Measurements from ENCODE around the gene SPCS1.

Gene SPCS1

GRCh38 chr3:52730681-52731080 lies 24.8 kb downstream of the SPCS1 start:
- Mint-ChIP-seq H3K27ac (no peak overlapping the region), H3K27me3 (no peaks in the 10 kb centered on the region), H3K4me3 (no peak overlapping the region), H3K9me3 (peaks cover 4% of the 10 kb centered on the region), H3K4me1 (no peaks in the 10 kb centered on the region), H3K36me3 (peaks cover 55% of the 10 kb centered on the region)
- DNase-seq (ENCODE audit: low spot score in 2 of 2) (no peak), ATAC-seq (ENCODE audit: low read depth) (no peak)

DNA sequence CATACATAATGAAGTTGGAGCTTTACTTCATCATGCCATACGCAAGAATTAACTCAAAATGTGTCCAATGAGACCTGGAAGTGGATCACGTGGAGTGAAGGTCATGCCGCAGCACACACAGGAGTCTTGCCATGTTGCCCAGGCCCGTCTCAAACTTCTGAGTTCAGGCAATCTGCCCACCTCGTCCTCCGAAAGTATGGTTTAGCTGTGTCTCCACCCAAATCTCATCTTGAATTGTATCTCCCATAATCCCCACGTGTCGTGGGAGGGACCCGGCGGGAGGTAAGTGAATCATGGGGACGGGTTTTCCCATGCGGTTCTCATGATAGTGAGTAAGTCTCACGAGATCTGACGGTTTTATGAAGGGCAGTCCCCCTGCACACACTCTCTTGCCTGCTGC lies 25.7 kb downstream of the SPCS1 start:
- Mint-ChIP-seq H3K27ac (no peak overlapping the region), H3K9me3 (peaks cover 4% of the 10 kb centered on the region), H3K36me3 (peaks cover 58% of the 10 kb centered on the region), H3K27me3 (no peaks in the 10 kb centered on the region), H3K4me3 (no peak overlapping the region), H3K4me1 (no peaks in the 10 kb centered on the region)
- DNase-seq (ENCODE audit: low spot score in 2 of 2) (no peak), ATAC-seq (ENCODE audit: low read depth) (no peak)

DNA sequence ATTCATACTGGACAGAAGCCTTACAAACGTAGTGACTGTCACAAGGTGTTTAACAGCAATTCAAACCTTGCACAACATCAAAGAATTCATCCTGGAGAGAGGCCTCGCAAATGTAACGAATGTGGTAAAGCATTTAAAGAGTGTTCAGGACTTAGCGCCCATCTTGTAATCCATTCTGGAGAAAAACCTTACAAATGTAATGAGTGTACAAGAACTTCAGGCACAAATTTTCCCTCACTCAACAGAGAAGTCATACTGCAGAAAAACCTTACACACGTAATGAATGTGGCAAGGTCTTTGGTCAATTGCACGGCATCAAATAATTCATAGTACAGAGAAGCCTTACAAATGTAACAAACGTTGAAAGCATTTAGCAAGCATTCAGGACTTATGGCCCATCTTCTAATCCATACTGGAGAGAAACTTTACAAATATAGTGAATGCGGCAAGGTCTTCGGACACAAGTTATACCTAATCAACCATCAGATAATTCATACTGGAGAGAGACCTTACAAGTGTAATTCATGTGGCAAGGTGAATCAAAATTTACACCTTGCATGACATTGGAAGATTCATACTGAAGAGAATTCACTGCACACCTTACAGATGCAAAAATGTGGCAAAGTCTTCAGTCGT lies 27.5 kb downstream of the SPCS1 start:
- no peak for ATAC-seq (ENCODE audit: low read depth)
- no peaks in the 10 kb centered on the region for H3K4me1 Mint-ChIP-seq
- H3K27ac Mint-ChIP-seq = no peak overlapping the region
- peaks cover 54% of the 10 kb centered on the region for H3K36me3 Mint-ChIP-seq
- H3K4me3 Mint-ChIP-seq = no peak overlapping the region
- DNase-seq (ENCODE audit: low spot score in 2 of 2) = no peak
- no peaks in the 10 kb centered on the region for H3K27me3 Mint-ChIP-seq
- H3K9me3 Mint-ChIP-seq = peaks cover 4% of the 10 kb centered on the region

- Mint-ChIP-seq H3K36me3 (peaks cover 25% of the 10 kb centered on the region), H3K4me3 (no peak overlapping the region), H3K4me1 (no peaks in the 10 kb centered on the region), H3K9me3 (no peaks in the 10 kb centered on the region), H3K27me3 (no peaks in the 10 kb centered on the region), H3K27ac (no peak overlapping the region)
- ATAC-seq (ENCODE audit: low read depth) (no peak), DNase-seq (ENCODE audit: low spot score in 2 of 2) (no peak)
These were observed 33.8 kb downstream of the SPCS1 start for GRCh38 chr3:52739730-52740129.

DNA sequence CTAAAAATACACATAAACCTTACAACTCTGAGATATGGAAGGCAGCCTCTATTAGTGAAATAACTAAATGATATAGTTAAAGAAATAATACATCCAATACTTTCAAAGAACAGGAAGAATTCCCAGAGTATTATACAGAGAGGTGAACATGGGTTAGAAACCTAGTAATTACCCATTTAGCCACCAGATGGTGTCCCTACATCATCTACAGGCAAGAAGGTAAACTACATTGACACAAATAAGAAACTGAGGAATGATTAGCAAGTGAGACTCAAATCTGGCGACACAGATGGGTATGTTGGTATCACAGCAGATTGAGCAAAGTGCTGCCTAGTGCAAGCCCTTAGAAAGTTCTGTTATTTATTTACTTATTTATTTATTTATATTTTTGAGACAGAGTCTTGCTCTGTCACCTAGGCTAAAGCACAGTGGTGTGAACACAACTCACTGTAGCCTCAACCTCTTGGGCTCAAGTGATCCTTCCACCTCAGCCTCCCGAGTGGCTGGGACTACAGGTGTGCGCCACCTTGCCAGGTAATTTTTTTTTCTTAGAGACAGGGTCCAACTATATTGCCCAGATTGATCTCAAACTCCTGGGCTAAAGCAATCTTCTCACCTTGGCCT lies 36.6 kb downstream of the SPCS1 start:
- DNase-seq (ENCODE audit: low spot score in 2 of 2) (peak in 1 of 2 donors; percentile 20), ATAC-seq (ENCODE audit: low read depth) (peak; percentile 49)
- Mint-ChIP-seq H3K4me3 (no peak overlapping the region), H3K36me3 (peaks cover 19% of the 10 kb centered on the region), H3K9me3 (no peaks in the 10 kb centered on the region), H3K4me1 (no peaks in the 10 kb centered on the region), H3K27ac (no peak overlapping the region), H3K27me3 (no peaks in the 10 kb centered on the region)

DNA sequence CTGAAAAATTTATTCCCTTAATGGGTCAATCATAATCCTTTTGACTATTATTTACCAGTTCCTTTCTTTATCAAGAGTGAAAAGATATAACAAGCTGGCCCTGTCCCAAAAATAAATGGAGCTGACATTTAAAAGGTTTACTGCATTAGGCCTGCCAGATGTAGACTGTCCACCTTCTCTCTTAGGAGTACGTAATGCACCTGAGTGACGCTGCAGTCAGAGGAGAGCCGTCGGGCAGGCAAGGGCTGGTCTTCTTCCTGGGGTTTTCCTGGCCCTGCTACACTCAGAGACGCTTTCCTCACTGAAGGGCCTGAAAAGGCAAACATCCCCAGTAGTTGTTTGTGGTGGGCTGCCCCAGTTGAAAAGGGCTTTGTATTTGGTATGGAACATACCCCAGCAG lies 37.2 kb downstream of the SPCS1 start:
- no peaks in the 10 kb centered on the region for H3K27me3 Mint-ChIP-seq
- DNase-seq (ENCODE audit: low spot score in 2 of 2) = no peak
- H3K4me3 Mint-ChIP-seq = no peak overlapping the region
- H3K36me3 Mint-ChIP-seq = peaks cover 19% of the 10 kb centered on the region
- no peaks in the 10 kb centered on the region for H3K4me1 Mint-ChIP-seq
- no peaks in the 10 kb centered on the region for H3K9me3 Mint-ChIP-seq
- ATAC-seq (ENCODE audit: low read depth) = no peak
- no peak overlapping the region for H3K27ac Mint-ChIP-seq

DNA sequence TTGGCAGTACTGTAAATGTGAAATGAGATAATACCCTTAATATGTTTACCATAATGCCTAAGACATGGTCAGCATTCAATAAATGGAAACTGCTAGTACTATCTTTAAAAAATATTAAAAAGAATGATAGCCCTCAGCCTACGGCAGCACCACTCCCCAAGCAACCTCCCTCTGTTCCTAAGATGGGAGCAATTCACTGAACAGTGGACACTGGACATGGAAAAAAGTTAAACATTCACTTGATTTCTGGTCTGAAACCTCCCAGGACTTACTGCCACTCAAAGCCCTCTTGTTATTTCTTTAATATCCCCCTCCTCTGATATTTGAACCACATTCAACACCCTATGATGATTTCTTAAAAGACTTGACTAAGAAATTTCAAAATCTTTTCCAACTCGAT lies 37.8 kb downstream of the SPCS1 start:
- H3K36me3 Mint-ChIP-seq = peaks cover 22% of the 10 kb centered on the region

DNA sequence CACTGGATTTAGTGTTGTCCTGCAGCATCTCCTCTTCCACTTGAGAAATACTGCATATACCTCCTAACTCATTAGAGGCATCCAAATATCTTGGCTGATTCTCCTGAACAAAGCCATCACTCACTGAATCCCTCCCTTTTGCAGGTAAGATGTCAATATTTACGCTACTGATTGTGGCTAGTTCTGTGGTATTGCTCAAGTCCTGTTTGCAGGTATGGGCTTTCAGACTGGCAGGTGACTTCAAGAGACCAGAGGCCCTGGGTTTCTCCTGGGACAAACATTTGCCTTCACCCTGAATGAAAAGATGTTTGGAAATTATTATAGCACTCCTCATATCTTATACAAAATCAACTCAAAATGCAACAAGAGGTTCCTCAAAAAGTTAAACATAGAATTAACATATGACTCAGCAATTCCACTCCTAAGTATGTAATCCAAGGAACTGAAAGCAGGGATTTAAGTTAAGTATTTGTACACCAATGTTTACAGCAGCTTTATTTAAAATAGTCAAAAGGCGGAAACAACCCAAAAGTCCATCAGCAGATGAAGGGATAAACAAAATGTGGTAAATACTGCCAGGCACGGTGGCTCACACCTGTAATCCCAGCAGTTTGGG lies 46.2 kb downstream of the SPCS1 start:
- H3K9me3 Mint-ChIP-seq = no peaks in the 10 kb centered on the region
- DNase-seq (ENCODE audit: low spot score in 2 of 2) = no peak
- peaks cover 29% of the 10 kb centered on the region for H3K36me3 Mint-ChIP-seq
- ATAC-seq (ENCODE audit: low read depth) = no peak
- no peaks in the 10 kb centered on the region for H3K27me3 Mint-ChIP-seq
- H3K4me1 Mint-ChIP-seq = no peaks in the 10 kb centered on the region
- H3K4me3 Mint-ChIP-seq = no peak overlapping the region
- no peak overlapping the region for H3K27ac Mint-ChIP-seq

More for the DNA sequence above, 37.8 kb downstream of the SPCS1 start:
- no peak overlapping the region for H3K4me3 Mint-ChIP-seq
- ATAC-seq (ENCODE audit: low read depth) = no peak
- H3K4me1 Mint-ChIP-seq = no peaks in the 10 kb centered on the region
- no peaks in the 10 kb centered on the region for H3K27me3 Mint-ChIP-seq
- no peak for DNase-seq (ENCODE audit: low spot score in 2 of 2)
- H3K9me3 Mint-ChIP-seq = no peaks in the 10 kb centered on the region
- H3K27ac Mint-ChIP-seq = peak overlapping the region; percentile 21

GRCh38 chr3:52754373-52754772 lies 48.5 kb downstream of the SPCS1 start:
- H3K27ac Mint-ChIP-seq = no peak overlapping the region
- peaks cover 32% of the 10 kb centered on the region for H3K36me3 Mint-ChIP-seq
- H3K27me3 Mint-ChIP-seq = no peaks in the 10 kb centered on the region
- H3K4me3 Mint-ChIP-seq = no peak overlapping the region
- DNase-seq (ENCODE audit: low spot score in 2 of 2) = no peak
- H3K9me3 Mint-ChIP-seq = no peaks in the 10 kb centered on the region
- ATAC-seq (ENCODE audit: low read depth) = no peak
- no peaks in the 10 kb centered on the region for H3K4me1 Mint-ChIP-seq

DNA sequence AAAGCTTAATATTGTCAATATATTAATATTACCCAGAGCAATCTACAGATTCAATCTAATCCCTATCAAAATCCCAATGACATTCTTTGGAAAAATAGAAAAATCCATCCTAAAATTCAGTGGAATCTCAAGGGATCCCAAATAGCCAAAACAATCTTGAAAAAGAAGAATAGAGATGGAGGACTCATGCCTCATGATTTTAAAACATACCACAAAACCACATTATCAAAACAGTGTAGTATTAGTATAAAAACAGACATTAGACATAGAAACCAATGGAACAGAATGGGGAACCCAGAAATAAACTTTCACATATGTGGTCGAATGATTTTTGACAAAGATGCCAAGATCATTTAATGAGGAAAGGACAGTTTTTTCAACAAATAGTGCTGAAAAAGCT lies 50.2 kb downstream of the SPCS1 start:
- H3K9me3 Mint-ChIP-seq = no peaks in the 10 kb centered on the region
- no peak for ATAC-seq (ENCODE audit: low read depth)
- H3K4me3 Mint-ChIP-seq = no peak overlapping the region
- no peak for DNase-seq (ENCODE audit: low spot score in 2 of 2)
- no peaks in the 10 kb centered on the region for H3K27me3 Mint-ChIP-seq
- no peaks in the 10 kb centered on the region for H3K4me1 Mint-ChIP-seq
- no peak overlapping the region for H3K27ac Mint-ChIP-seq
- H3K36me3 Mint-ChIP-seq = peaks cover 35% of the 10 kb centered on the region

Data from memory B cell (primary cell).